Body of pancreas (tissue), 4 donors: ENCODE results near the gene GRHPR. TPM values are rescaled to one million over a fixed set of nuclear protein-coding genes. Genes with fewer than 3 reads are reported as not detected.

Experiments used
- ATAC-seq: fragments of 150-250 bp; one replicate; pipeline ENCODE4 v1.9.1; 2016
- DNase-seq, 4 donors: peaks; one replicate each; pipeline ENCODE4 v3.0.0-alpha.2; 2019
- H3K27ac ChIP-seq, 4 donors: fragments of 200-600 bp; sonication (generic); 1 replicate in 3 of 4; 2 replicates in 1 of 4; pipeline versions ENCODE4 v1.5.1 to v1.6.1; 2016 to 2019; ENCODE audit warnings: mild to moderate bottlenecking in 1 of 4, mixed read lengths in 1 of 4, moderate library complexity in 1 of 4
- H3K27me3 ChIP-seq, 2 donors: fragments of 200-600 bp; sonication (generic); one replicate each; pipeline ENCODE4 v1.6.0; 2016; ENCODE audit warnings: mild to moderate bottlenecking in 1 of 2
- H3K36me3 ChIP-seq, 2 donors: fragments of 200-600 bp; sonication (generic); replicated peaks in 1 of 2; 2 replicates each; pipeline ENCODE4 v1.5.1; 2016; ENCODE audit warnings: low read depth in 2 of 2; ENCODE audit not compliant: insufficient read depth in 1 of 2
- H3K4me1 ChIP-seq: fragments of 200-600 bp; sonication (generic); one replicate; pipeline ENCODE4 v1.6.0; 2016
- H3K4me3 ChIP-seq, 2 donors: fragments of 200-600 bp; sonication (generic); 1 replicate in 1 of 2; 2 replicates in 1 of 2; pipeline ENCODE4 v1.5.1; 2016 to 2019
- H3K9me3 ChIP-seq, 3 donors: fragments of 200-600 bp; sonication (generic); 1 replicate in 2 of 3; 2 replicates in 1 of 3; pipeline ENCODE4 v1.5.1; 2016
- POLR2A ChIP-seq, 3 donors: fragments of 450-650 bp; IDR thresholded peaks; one replicate each; pipeline ENCODE4 v1.6.1; 2016; ENCODE audit warnings: antibody characterized with exemption in 3 of 3, mild to moderate bottlenecking in 2 of 3
- WGBS, 2 donors: methylation state at CpG; one replicate each; pipeline ENCODE4 v1.1.5; 2017; 5-methylcytosine and 5-hydroxymethylcytosine counted together
- intact Hi-C: fragments of 100-400 bp; cut with DNase I; formaldehyde crosslinking; loops from one replicate; pipeline ENCODE4 v1.15.1; 2023
- total RNA-seq, 2 donors: library from RNA; depleted of rRNA; stranded (reverse); fragments of >200 nt; gene quantifications; one replicate each; pipeline ENCODE4 v1.1.0, GENCODE V29; 2016
- TF ChIP-seq, protein P1 (sequence below), 7 experiments: fragments of 450-650 bp in 4 of 7; fragments of 200-600 bp in 3 of 7; sonication (generic) in 3 of 7; IDR thresholded peaks; one replicate each; pipeline ENCODE4 v1.5.1; 2016 to 2019; ENCODE audit warnings: antibody characterized with exemption in 7 of 7

Gene GRHPR
- total RNA-seq, 2 donors from 2014 or later = 61.0 to 95.3 TPM

DNA sequence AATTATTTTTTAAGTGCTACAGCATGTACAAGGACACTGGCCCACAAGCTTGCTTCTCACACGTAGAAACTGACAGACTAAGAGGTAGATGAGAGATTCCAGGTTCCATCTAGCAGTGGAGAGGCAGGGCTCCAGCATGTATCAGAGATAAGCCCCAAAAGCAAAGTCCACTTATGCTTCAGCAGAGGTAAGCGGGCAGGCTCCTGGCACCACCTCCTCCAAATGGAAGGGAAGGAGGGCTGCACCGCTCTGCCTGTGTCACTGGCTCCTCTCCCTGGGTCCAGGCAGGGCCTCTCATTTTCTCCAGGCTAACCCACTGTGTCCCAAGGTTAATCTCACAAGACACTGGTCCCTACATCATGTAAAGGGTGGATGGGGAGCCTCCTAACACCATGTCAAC lies 15.9 kb downstream of the GRHPR start:
- H3K27ac ChIP-seq = no peak overlapping the region
- peaks cover 6 to 12% of the 10 kb centered on the region in 2 donors for H3K36me3 ChIP-seq
- TF ChIP-seq, protein P1, sequence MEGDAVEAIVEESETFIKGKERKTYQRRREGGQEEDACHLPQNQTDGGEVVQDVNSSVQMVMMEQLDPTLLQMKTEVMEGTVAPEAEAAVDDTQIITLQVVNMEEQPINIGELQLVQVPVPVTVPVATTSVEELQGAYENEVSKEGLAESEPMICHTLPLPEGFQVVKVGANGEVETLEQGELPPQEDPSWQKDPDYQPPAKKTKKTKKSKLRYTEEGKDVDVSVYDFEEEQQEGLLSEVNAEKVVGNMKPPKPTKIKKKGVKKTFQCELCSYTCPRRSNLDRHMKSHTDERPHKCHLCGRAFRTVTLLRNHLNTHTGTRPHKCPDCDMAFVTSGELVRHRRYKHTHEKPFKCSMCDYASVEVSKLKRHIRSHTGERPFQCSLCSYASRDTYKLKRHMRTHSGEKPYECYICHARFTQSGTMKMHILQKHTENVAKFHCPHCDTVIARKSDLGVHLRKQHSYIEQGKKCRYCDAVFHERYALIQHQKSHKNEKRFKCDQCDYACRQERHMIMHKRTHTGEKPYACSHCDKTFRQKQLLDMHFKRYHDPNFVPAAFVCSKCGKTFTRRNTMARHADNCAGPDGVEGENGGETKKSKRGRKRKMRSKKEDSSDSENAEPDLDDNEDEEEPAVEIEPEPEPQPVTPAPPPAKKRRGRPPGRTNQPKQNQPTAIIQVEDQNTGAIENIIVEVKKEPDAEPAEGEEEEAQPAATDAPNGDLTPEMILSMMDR (IDR thresholded peaks at IDR 0.05) = no peak
- no peak for TF ChIP-seq POLR2A (IDR thresholded peaks at IDR 0.05)
- peak; percentile 30 for ATAC-seq
- WGBS, 2 donors = 45 to 48% methylated on average over 3 of the region's 3 CpGs
- peaks cover 7% of the 10 kb centered on the region for H3K4me1 ChIP-seq
- no peak for DNase-seq
- no peak overlapping the region for H3K4me3 ChIP-seq
- no peaks in the 10 kb centered on the region for H3K9me3 ChIP-seq
- no peaks in the 10 kb centered on the region for H3K27me3 ChIP-seq
- intact Hi-C loops = no loop called here

DNA sequence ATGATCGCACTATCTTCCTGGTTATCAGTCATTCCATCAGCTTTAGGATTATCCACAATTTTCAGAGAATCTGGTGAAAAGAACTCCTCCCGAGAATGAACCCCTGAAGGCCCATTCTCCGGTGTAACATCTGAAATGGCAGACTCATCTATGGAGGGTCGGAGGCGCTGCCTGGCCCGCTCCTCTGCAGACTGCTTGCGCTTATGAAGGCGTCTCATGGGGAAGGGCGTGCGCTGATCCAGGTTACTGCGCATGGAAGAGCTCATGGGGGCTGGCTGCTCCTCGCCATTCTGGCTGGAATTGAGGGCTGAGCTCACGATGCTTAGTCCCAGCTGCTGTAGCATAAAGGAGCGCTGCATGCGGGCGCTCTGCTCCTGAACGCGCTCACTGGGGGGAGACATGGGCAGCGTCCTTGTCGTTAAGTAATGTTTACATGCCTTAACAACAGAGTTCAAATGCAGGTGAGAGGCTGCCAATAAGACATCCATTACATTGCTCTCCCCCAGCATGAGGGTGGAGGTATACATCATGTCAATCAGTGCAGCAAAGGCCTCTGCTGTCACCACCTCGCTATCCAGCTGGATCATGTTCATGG lies 19.4 kb downstream of the GRHPR start:
- DNase-seq (no peak), ATAC-seq (no peak)
- Histone ChIP-seq H3K36me3 (peaks cover 6 to 12% of the 10 kb centered on the region in 2 donors), H3K4me3 (no peak overlapping the region), H3K4me1 (peaks cover 21% of the 10 kb centered on the region), H3K9me3 (no peaks in the 10 kb centered on the region), H3K27ac (no peak overlapping the region), H3K27me3 (no peaks in the 10 kb centered on the region)
- no peak for TF ChIP-seq POLR2A (IDR thresholded peaks at IDR 0.05)
- TF ChIP-seq, protein P1 (IDR thresholded peaks at IDR 0.05) = no peak
- intact Hi-C loops = loop anchor here (10.0 kb wide), 1 partner anchor 53 kb away; no protein-coding TSS in a partner anchor
- 86 to 87% methylated on average over 18 to 21 of the region's 21 CpGs for WGBS, 2 donors

DNA sequence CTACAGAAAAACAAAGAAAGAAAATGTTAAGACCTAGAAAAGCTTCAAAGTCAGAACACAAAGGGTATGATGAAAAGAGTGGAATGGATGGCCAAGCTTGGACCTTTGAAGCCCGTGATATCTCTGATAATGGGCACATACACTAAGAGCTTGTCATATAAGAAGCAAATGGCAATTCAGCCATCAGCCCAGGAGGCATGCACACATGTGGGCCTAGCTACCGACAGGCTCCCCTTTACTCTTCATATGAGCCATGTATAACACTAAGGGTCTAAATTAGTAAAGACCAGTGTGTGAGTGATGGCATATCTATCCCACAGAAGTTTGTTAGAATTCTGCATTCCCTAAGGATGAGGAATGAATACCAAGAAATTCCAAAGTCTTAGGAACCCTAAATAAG lies 20.1 kb downstream of the GRHPR start:
- WGBS, 2 donors = 85 to 90% methylated on average over 2 of the region's 2 CpGs
- intact Hi-C loops = loop anchor here (10.0 kb wide), 1 partner anchor 52 kb away; no protein-coding TSS in a partner anchor
- Histone ChIP-seq H3K27ac (no peak overlapping the region), H3K36me3 (peaks cover 6 to 12% of the 10 kb centered on the region in 2 donors), H3K27me3 (no peaks in the 10 kb centered on the region), H3K4me3 (no peak overlapping the region), H3K9me3 (no peaks in the 10 kb centered on the region), H3K4me1 (peaks cover 21% of the 10 kb centered on the region)
- ATAC-seq = no peak
- DNase-seq = no peak
- TF ChIP-seq POLR2A (IDR thresholded peaks at IDR 0.05) = no peak
- TF ChIP-seq, protein P1 (IDR thresholded peaks at IDR 0.05) = no peak

DNA sequence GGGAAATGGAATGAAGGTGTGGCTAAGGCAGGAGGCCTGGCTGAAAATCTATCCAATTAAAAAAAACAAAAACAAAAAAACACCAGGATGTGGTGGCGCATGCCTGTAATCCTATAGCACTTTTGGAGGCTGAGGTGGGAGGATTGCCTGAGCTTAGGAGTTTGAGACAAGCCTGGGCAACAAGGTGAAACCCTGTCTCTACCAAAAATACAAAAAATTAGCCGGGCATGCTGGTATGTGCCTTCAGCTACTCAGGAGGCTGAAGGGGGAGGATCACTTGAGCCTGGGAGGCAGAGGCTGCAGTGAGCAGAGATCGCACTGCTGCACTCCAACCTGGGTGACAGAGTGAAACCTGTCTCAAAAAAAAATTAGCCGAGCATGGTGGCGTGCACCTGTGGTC lies 21.1 kb downstream of the GRHPR start:
- Histone ChIP-seq H3K9me3 (no peaks in the 10 kb centered on the region), H3K27me3 (no peaks in the 10 kb centered on the region), H3K4me3 (no peak overlapping the region), H3K36me3 (peaks cover 6 to 12% of the 10 kb centered on the region in 2 donors), H3K27ac (no peak overlapping the region), H3K4me1 (peaks cover 15% of the 10 kb centered on the region)
- TF ChIP-seq POLR2A (IDR thresholded peaks at IDR 0.05) = no peak
- TF ChIP-seq, protein P1 (IDR thresholded peaks at IDR 0.05) = no peak
- intact Hi-C loops = loop anchor here (10.0 kb wide), 1 partner anchor 51 kb away; no protein-coding TSS in a partner anchor
- 95 to 98% methylated on average over 5 of the region's 5 CpGs for WGBS, 2 donors
- DNase-seq (no peak), ATAC-seq (no peak)

DNA sequence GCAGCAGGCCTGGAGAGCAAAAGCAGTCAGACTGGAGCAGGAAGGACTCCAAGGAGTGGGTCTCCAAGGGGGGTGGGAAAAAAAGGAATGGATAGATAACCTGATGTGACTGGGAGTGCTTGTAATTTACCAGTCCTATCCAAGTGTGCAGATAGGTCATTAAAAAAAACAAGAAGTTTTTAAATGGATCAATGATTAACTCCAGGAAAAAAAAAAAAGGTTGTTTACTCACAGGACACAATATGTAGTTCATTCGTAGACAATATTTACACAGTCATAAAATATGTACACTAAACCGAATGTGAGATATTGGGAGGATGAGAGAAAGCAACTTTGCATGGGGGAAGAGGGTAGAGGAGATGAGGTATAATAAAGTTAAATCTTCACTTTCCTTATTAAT lies 22.4 kb downstream of the GRHPR start:
- no peak for ATAC-seq
- WGBS, 2 donors = 15 to 18% methylated on average over 2 of the region's 2 CpGs
- intact Hi-C loops = loop anchor here (10.0 kb wide), 1 partner anchor 50 kb away; no protein-coding TSS in a partner anchor
- Histone ChIP-seq H3K36me3 (peaks cover 2 to 10% of the 10 kb centered on the region in 2 donors), H3K27me3 (no peaks in the 10 kb centered on the region), H3K27ac (no peak overlapping the region), H3K9me3 (no peaks in the 10 kb centered on the region), H3K4me3 (no peak overlapping the region), H3K4me1 (peaks cover 14% of the 10 kb centered on the region)
- TF ChIP-seq POLR2A (IDR thresholded peaks at IDR 0.05) = no peak
- TF ChIP-seq, protein P1 (IDR thresholded peaks at IDR 0.05) = no peak
- no peak for DNase-seq
